Measurements from ENCODE around the gene THOC5. TPM values are rescaled to one million over a fixed set of nuclear protein-coding genes. Genes with fewer than 3 reads are reported as not detected.

The THOC5 gene
- total and polyA plus RNA-seq, 2 experiments from 2014 or later, result 23.0 to 27.7 TPM

GRCh38 chr22:29458551-29458950 lies 95.0 kb downstream of the THOC5 start:
- Histone ChIP-seq H3K4me1 (ENCODE audit: insufficient read depth) (no peaks in the 10 kb centered on the region), H3K4me3 (no peak overlapping the region), H3K9me2 (replicated peaks; ENCODE audit: insufficient read depth) (no peaks in the 10 kb centered on the region), H3K27ac (no peak overlapping the region), H3K4me2 (no peak overlapping the region), H3K9me3 (ENCODE audit: low read depth) (no peaks in the 10 kb centered on the region), H2AFZ (no peak overlapping the region), H3K79me2 (no peaks in the 10 kb centered on the region), H4K20me1 (ENCODE audit: insufficient read depth, poor library complexity, severe bottlenecking) (no peaks in the 10 kb centered on the region), H3K27me3 (no peaks in the 10 kb centered on the region), H3K36me3 (replicated peaks; ENCODE audit: insufficient read depth, low read depth) (no peaks in the 10 kb centered on the region)
- TF ChIP-seq EZH2phosphoT487 (IDR thresholded peaks at IDR 0.05; ENCODE audit: low read depth, severe bottlenecking, unreplicated experiment), result no peak
- TF ChIP-seq EZH2 (IDR thresholded peaks at IDR 0.05; ENCODE audit: borderline replicate concordance), result no peak
- TF ChIP-seq, protein P1, sequence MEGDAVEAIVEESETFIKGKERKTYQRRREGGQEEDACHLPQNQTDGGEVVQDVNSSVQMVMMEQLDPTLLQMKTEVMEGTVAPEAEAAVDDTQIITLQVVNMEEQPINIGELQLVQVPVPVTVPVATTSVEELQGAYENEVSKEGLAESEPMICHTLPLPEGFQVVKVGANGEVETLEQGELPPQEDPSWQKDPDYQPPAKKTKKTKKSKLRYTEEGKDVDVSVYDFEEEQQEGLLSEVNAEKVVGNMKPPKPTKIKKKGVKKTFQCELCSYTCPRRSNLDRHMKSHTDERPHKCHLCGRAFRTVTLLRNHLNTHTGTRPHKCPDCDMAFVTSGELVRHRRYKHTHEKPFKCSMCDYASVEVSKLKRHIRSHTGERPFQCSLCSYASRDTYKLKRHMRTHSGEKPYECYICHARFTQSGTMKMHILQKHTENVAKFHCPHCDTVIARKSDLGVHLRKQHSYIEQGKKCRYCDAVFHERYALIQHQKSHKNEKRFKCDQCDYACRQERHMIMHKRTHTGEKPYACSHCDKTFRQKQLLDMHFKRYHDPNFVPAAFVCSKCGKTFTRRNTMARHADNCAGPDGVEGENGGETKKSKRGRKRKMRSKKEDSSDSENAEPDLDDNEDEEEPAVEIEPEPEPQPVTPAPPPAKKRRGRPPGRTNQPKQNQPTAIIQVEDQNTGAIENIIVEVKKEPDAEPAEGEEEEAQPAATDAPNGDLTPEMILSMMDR (IDR thresholded peaks at IDR 0.05; ENCODE audit: poor library complexity), result no peak
- no peak for DNase-seq (ENCODE audit: low spot score)

DNA sequence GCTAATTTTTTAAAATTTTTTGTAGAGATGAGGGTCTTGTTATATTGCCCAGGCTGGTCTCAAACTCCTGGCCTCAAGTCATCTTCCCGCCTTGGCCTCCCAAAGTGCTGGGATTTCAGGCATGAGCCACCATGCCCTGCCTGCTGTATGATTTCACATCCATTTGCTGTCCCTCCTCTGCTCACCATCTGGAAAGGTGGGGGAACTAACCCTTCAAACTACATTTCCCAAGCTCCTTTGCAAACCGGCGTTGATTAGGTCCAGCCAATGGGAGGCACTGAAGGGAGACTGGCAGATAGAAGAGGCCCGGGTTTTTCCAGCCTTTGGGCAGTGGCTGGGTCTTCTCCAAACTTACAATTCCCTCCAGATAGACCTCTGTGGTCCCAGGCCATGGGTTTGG lies 95.8 kb downstream of the THOC5 start:
- Histone ChIP-seq H3K9me3 (ENCODE audit: low read depth) (no peaks in the 10 kb centered on the region), H3K36me3 (replicated peaks; ENCODE audit: insufficient read depth, low read depth) (no peaks in the 10 kb centered on the region), H4K20me1 (ENCODE audit: insufficient read depth, poor library complexity, severe bottlenecking) (no peaks in the 10 kb centered on the region), H2AFZ (no peak overlapping the region), H3K27ac (no peak overlapping the region), H3K4me2 (no peak overlapping the region), H3K4me3 (no peak overlapping the region), H3K27me3 (no peaks in the 10 kb centered on the region), H3K4me1 (ENCODE audit: insufficient read depth) (no peaks in the 10 kb centered on the region), H3K9me2 (replicated peaks; ENCODE audit: insufficient read depth) (no peaks in the 10 kb centered on the region), H3K79me2 (no peaks in the 10 kb centered on the region)
- peak; percentile 45 for DNase-seq (ENCODE audit: low spot score)
- 27% methylated on average over 4 of the region's 4 CpGs for WGBS (ENCODE audit: low lambda C conversion rate, missing lambda C conversion rate)
- TF ChIP-seq, protein P1 (IDR thresholded peaks at IDR 0.05; ENCODE audit: poor library complexity), result no peak
- TF ChIP-seq EZH2phosphoT487 (IDR thresholded peaks at IDR 0.05; ENCODE audit: low read depth, severe bottlenecking, unreplicated experiment) (no peak), EZH2 (IDR thresholded peaks at IDR 0.05; ENCODE audit: borderline replicate concordance) (no peak)

DNA sequence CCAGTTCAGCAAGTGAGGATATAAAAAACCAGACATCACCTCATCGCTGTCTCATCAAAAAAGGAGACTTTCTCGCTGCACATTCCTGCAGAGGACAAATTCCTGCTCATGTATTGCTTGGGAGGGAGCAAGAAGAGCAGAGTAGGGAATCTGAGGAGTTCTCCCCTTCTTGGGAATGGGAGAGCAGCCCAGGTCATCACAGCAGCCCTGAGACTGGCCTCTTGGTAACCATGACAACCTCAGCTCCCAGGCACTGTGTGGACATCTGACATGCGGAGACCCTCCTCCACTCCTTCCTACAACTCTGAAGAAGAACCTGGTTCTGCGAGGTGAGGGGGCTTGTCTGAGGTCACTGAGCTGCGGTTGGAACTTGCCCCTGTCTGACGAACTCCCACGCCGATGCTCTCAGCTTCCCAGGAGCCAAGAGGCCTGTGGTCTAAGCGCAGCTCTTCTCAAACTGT lies 97.3 kb downstream of the THOC5 start:
- no peak for TF ChIP-seq EZH2phosphoT487 (IDR thresholded peaks at IDR 0.05; ENCODE audit: low read depth, severe bottlenecking, unreplicated experiment)
- no peaks in the 10 kb centered on the region for H3K27me3 ChIP-seq
- no peak overlapping the region for H3K27ac ChIP-seq
- no peak overlapping the region for H3K4me2 ChIP-seq
- no peaks in the 10 kb centered on the region for H3K36me3 ChIP-seq (replicated peaks; ENCODE audit: insufficient read depth, low read depth)
- no peaks in the 10 kb centered on the region for H3K4me1 ChIP-seq (ENCODE audit: insufficient read depth)
- WGBS (ENCODE audit: low lambda C conversion rate, missing lambda C conversion rate), result 68% methylated on average over 9 of the region's 9 CpGs
- H4K20me1 ChIP-seq (ENCODE audit: insufficient read depth, poor library complexity, severe bottlenecking), result no peaks in the 10 kb centered on the region
- H3K79me2 ChIP-seq, result no peaks in the 10 kb centered on the region
- no peak overlapping the region for H3K4me3 ChIP-seq
- no peak for DNase-seq (ENCODE audit: low spot score)
- no peak overlapping the region for H2AFZ ChIP-seq
- H3K9me2 ChIP-seq (replicated peaks; ENCODE audit: insufficient read depth), result no peaks in the 10 kb centered on the region
- no peaks in the 10 kb centered on the region for H3K9me3 ChIP-seq (ENCODE audit: low read depth)

Other genes starting within 250 kb of the THOC5 start
- 10.4 and 11.7 TPM in 2 replicates for gene GAS2L1, start 247.1 kb downstream of the THOC5 start, total RNA-seq
- gene GAS2L1, start 247.1 kb downstream of the THOC5 start, polyA plus RNA-seq, result 34.0 and 46.0 TPM in 2 replicates
- 0.33 and 1.7 TPM in 2 replicates for gene RASL10A, start 238.1 kb downstream of the THOC5 start, total RNA-seq
- gene RASL10A, start 238.1 kb downstream of the THOC5 start, polyA plus RNA-seq, result 5.3 and 6.3 TPM in 2 replicates
- gene AP1B1, start 165.2 kb downstream of the THOC5 start, total RNA-seq, result 50.1 and 52.0 TPM in 2 replicates
- gene AP1B1, start 165.2 kb downstream of the THOC5 start, polyA plus RNA-seq, result 44.2 and 46.6 TPM in 2 replicates
- not detected in 2 replicates for gene RFPL1, start 115.2 kb downstream of the THOC5 start, total RNA-seq
- gene RFPL1, start 115.2 kb downstream of the THOC5 start, polyA plus RNA-seq, result not detected in 2 replicates
- 0.03 and 0.08 TPM in 2 replicates for gene NEFH, start 73.5 kb downstream of the THOC5 start, total RNA-seq
- 0.98 TPM in 1 of 2 replicates, not detected in the other for gene NEFH, start 73.5 kb downstream of the THOC5 start, polyA plus RNA-seq
- 160 and 165 TPM in 2 replicates for gene NIPSNAP1, start 27.4 kb upstream of the THOC5 start, total RNA-seq
- gene NIPSNAP1, start 27.4 kb upstream of the THOC5 start, polyA plus RNA-seq, result 132 and 136 TPM in 2 replicates
- gene NF2, start 49.9 kb upstream of the THOC5 start, total RNA-seq, result 22.6 and 30.7 TPM in 2 replicates
- 18.5 and 21.5 TPM in 2 replicates for gene NF2, start 49.9 kb upstream of the THOC5 start, polyA plus RNA-seq
- gene CABP7, start 166.2 kb upstream of the THOC5 start, total RNA-seq, result 0.44 TPM in 1 of 2 replicates, not detected in the other
- 0.13 and 0.16 TPM in 2 replicates for gene CABP7, start 166.2 kb upstream of the THOC5 start, polyA plus RNA-seq
- gene ZMAT5, start 213.2 kb upstream of the THOC5 start, total RNA-seq, result 18.2 and 25.7 TPM in 2 replicates
- gene ZMAT5, start 213.2 kb upstream of the THOC5 start, polyA plus RNA-seq, result 29.0 and 38.5 TPM in 2 replicates
- 120 and 122 TPM in 2 replicates for gene UQCR10, start 213.6 kb upstream of the THOC5 start, total RNA-seq
- gene UQCR10, start 213.6 kb upstream of the THOC5 start, polyA plus RNA-seq, result 387 and 414 TPM in 2 replicates

Data from hepatocyte (in vitro differentiated cells).